Aorta (tissue), 5 donors: Measurements from ENCODE around the gene MPP1. TPM values are rescaled to one million over a fixed set of nuclear protein-coding genes. Genes with fewer than 3 reads are reported as not detected.

Experiments
- ATAC-seq: fragments of 200-7000 bp; cut with Tn5 transposase; one replicate; pipeline ENCODE4 v1.9.1; 2022; ENCODE audit warnings: moderate library complexity; ENCODE audit not compliant: low FRiP score
- DNase-seq, 2 donors: peaks; one replicate each; pipeline ENCODE4 v3.0.0-alpha.2; 2020
- H3K27ac ChIP-seq, 2 donors: one replicate each; pipeline ENCODE4 v1.5.1; 2013; ENCODE audit warnings: low read length in 2 of 2, mild to moderate bottlenecking in 2 of 2, moderate library complexity in 2 of 2, control low read depth in 1 of 2, inconsistent platforms in 1 of 2, low read depth in 1 of 2
- H3K27me3 ChIP-seq, 2 donors: one replicate each; pipeline ENCODE4 v1.6.1; 2013; ENCODE audit warnings: control low read depth in 1 of 2, low read length in 1 of 2, mild to moderate bottlenecking in 1 of 2, moderate library complexity in 1 of 2; ENCODE audit not compliant: insufficient read depth in 2 of 2, control insufficient read depth in 1 of 2
- H3K36me3 ChIP-seq, 2 donors: one replicate each; pipeline ENCODE4 v1.6.1; 2013; ENCODE audit warnings: control low read depth in 1 of 2, low read length in 1 of 2, mild to moderate bottlenecking in 1 of 2; ENCODE audit not compliant: insufficient read depth in 2 of 2, control insufficient read depth in 1 of 2
- H3K4me1 ChIP-seq, 2 donors: one replicate each; pipeline ENCODE4 v1.6.1; 2013; ENCODE audit warnings: low read length in 2 of 2, control low read depth in 1 of 2, mild to moderate bottlenecking in 1 of 2, moderate library complexity in 1 of 2; ENCODE audit not compliant: insufficient read depth in 2 of 2, control insufficient read depth in 1 of 2
- H3K4me3 ChIP-seq, 2 donors: one replicate each; pipeline ENCODE4 v1.5.1; 2013; ENCODE audit warnings: low read length in 2 of 2, control low read depth in 1 of 2, mild to moderate bottlenecking in 1 of 2
- H3K9me3 ChIP-seq: one replicate; pipeline ENCODE4 v1.6.1; 2013; ENCODE audit warnings: mild to moderate bottlenecking, low read length; ENCODE audit not compliant: control insufficient read depth
- WGBS, 2 donors: extraction: QIAGEN DNeasy Blood & Tissue Kit; methylation state at CpG; one replicate each; pipeline ENCODE4 v1.1.7; 2013; 5-methylcytosine and 5-hydroxymethylcytosine counted together
- intact Hi-C, 2 donors: fragments of 100-400 bp; cut with DNase I; formaldehyde crosslinking; loops; one replicate each; pipeline versions ENCODE4 v1.14.2 to v1.15.0; 2022
- polyA plus RNA-seq, 2 donors: library from polyadenylated mRNA; stranded (reverse); fragments of 200-250 nt; gene quantifications; one replicate each; pipeline ENCODE4 v1.2.3, GENCODE V29; 2013
- total RNA-seq, 2 donors: library from RNA; stranded (reverse); fragmentation: NEBNext Ultra II Directional; extraction: Animal tissue kit (Norgen Biotek cat#: 25700); gene quantifications; one replicate each; pipeline ENCODE4 v1.2.1, GENCODE V29; 2021
- donor health status: healthy with polysubstance abuse.
- donor health status: Bipolar disorder and iron deficiency.
- donor health status: DM: no; HTN: no; CAD: no.
- donor health status: DM: no; HTN: no; CAD: no.
- donor health status: DM: yes; HTN: yes; CAD: no.

Gene MPP1
- total and polyA plus RNA-seq, 4 donors = 23.4 to 45.7 (median 37.8) TPM

GRCh38 chrX:154791467-154791866 lies 13.8 kb downstream of the MPP1 start:
- no peak for ATAC-seq
- Histone ChIP-seq H3K27me3 (no peaks in the 10 kb centered on the region), H3K9me3 (no peaks in the 10 kb centered on the region), H3K36me3 (no peaks in the 10 kb centered on the region), H3K4me3 (no peak overlapping the region), H3K27ac (no peak overlapping the region), H3K4me1 (peaks cover 0 to 1% of the 10 kb centered on the region in 2 donors)
- 47 to 74% methylated on average over 4 of the region's 4 CpGs for WGBS, 2 donors
- intact Hi-C loops = no loop called here
- no peak for DNase-seq

GRCh38 chrX:154785716-154786115 lies 19.6 kb downstream of the MPP1 start:
- H3K27me3 ChIP-seq = no peaks in the 10 kb centered on the region
- H3K4me3 ChIP-seq = no peak overlapping the region
- ATAC-seq (no peak), DNase-seq (no peak)
- 21 to 31% methylated on average over 6 of the region's 6 CpGs for WGBS, 2 donors
- no peaks in the 10 kb centered on the region for H3K9me3 ChIP-seq
- H3K36me3 ChIP-seq = no peaks in the 10 kb centered on the region
- H3K4me1 ChIP-seq = no peaks in the 10 kb centered on the region
- H3K27ac ChIP-seq = no peak overlapping the region
- intact Hi-C loops = no loop called here

GRCh38 chrX:154784149-154784995 lies 20.9 kb downstream of the MPP1 start:
- H3K4me3 ChIP-seq = no peak overlapping the region
- no peak for DNase-seq
- no peak overlapping the region for H3K27ac ChIP-seq
- intact Hi-C loops = no loop called here
- no peaks in the 10 kb centered on the region for H3K9me3 ChIP-seq
- H3K36me3 ChIP-seq = no peaks in the 10 kb centered on the region
- no peaks in the 10 kb centered on the region for H3K4me1 ChIP-seq
- 81 to 92% methylated on average over 13 of the region's 13 CpGs for WGBS, 2 donors
- H3K27me3 ChIP-seq = no peaks in the 10 kb centered on the region
- no peak for ATAC-seq

- intact Hi-C loops = no loop called here
- DNase-seq = no peak
- no peak for ATAC-seq
- H3K4me1 ChIP-seq = no peaks in the 10 kb centered on the region
- H3K36me3 ChIP-seq = peaks cover 0 to 3% of the 10 kb centered on the region in 2 donors
- H3K27ac ChIP-seq = no peak overlapping the region
- 78 to 93% methylated on average over 9 of the region's 9 CpGs for WGBS, 2 donors
- no peaks in the 10 kb centered on the region for H3K9me3 ChIP-seq
- H3K27me3 ChIP-seq = no peaks in the 10 kb centered on the region
- H3K4me3 ChIP-seq = no peak overlapping the region
Measured at GRCh38 chrX:154780968-154781367, 24.3 kb downstream of the MPP1 start.

GRCh38 chrX:154779261-154779660 lies 26.0 kb downstream of the MPP1 start:
- no peaks in the 10 kb centered on the region for H3K9me3 ChIP-seq
- intact Hi-C loops = no loop called here
- H3K4me3 ChIP-seq = no peak overlapping the region
- 84 to 93% methylated on average over 4 of the region's 4 CpGs for WGBS, 2 donors
- H3K27ac ChIP-seq = no peak overlapping the region
- ATAC-seq (no peak), DNase-seq (no peak)
- H3K36me3 ChIP-seq = peaks cover 0 to 3% of the 10 kb centered on the region in 2 donors
- no peaks in the 10 kb centered on the region for H3K4me1 ChIP-seq
- H3K27me3 ChIP-seq = no peaks in the 10 kb centered on the region

GRCh38 chrX:154776753-154777152 lies 28.5 kb downstream of the MPP1 start:
- intact Hi-C loops = no loop called here
- DNase-seq (no peak), ATAC-seq (no peak)
- H3K9me3 ChIP-seq = no peaks in the 10 kb centered on the region
- WGBS, 2 donors = 89 to 90% methylated on average over 2 of the region's 2 CpGs
- no peak overlapping the region for H3K4me3 ChIP-seq
- H3K4me1 ChIP-seq = no peaks in the 10 kb centered on the region
- no peaks in the 10 kb centered on the region for H3K27me3 ChIP-seq
- H3K27ac ChIP-seq = no peak overlapping the region
- H3K36me3 ChIP-seq = peaks cover 0 to 3% of the 10 kb centered on the region in 2 donors

GRCh38 chrX:154775419-154776349 lies 29.6 kb downstream of the MPP1 start:
- ATAC-seq (no peak), DNase-seq (no peak)
- H3K36me3 ChIP-seq = peaks cover 0 to 3% of the 10 kb centered on the region in 2 donors
- H3K4me1 ChIP-seq = no peaks in the 10 kb centered on the region
- H3K4me3 ChIP-seq = no peak overlapping the region
- 72 to 80% methylated on average over 15 of the region's 15 CpGs for WGBS, 2 donors
- H3K27me3 ChIP-seq = no peaks in the 10 kb centered on the region
- no peak overlapping the region for H3K27ac ChIP-seq
- intact Hi-C loops = no loop called here
- no peaks in the 10 kb centered on the region for H3K9me3 ChIP-seq

- no peak overlapping the region for H3K27ac ChIP-seq
- intact Hi-C loops = no loop called here
- H3K27me3 ChIP-seq = no peaks in the 10 kb centered on the region
- ATAC-seq = no peak
- H3K9me3 ChIP-seq = no peaks in the 10 kb centered on the region
- no peaks in the 10 kb centered on the region for H3K4me1 ChIP-seq
- no peak for DNase-seq
- peaks cover 0 to 3% of the 10 kb centered on the region in 2 donors for H3K36me3 ChIP-seq
- 77 to 80% methylated on average over 5 of the region's 5 CpGs for WGBS, 2 donors
- H3K4me3 ChIP-seq = no peak overlapping the region
Measured at GRCh38 chrX:154774622-154775021, 30.7 kb downstream of the MPP1 start.
